CD4-positive, alpha-beta T cell treated with Interleukin-1 beta for 1 hour (primary cell): ENCODE measurements around the gene WNK2.
"Not testable (repeated sequence)": the region's sequence is repeated elsewhere in the genome, so short reads cannot be mapped to it uniquely, and the experiment has no call there.

Source experiments
- DNase-seq, 2 donors: peaks; one replicate each; pipeline ENCODE4 v3.0.0-alpha.2; 2020 to 2022

The WNK2 gene

DNA sequence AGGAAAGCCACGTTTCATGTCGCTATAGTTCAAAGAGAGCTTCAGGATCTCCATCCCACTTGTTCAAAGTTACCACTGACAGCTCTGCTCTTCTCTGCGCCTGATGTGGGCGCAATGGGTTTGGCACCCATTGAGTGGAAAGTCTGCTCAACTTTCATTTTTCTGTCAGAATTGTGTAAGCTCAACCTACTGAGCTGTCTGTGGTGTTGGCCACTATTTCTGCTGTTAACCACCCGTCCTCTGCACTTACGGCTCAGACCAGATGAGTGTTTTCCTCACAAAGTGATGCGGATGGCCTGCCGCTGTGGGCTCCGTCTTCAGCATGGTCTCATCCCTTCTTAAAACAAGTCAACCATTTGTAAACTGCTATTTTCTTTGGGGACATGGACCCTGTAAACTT is 131.2 kb downstream of the WNK2 start:
- peak in 1 of 2 donors; percentile 4 for DNase-seq

DNA sequence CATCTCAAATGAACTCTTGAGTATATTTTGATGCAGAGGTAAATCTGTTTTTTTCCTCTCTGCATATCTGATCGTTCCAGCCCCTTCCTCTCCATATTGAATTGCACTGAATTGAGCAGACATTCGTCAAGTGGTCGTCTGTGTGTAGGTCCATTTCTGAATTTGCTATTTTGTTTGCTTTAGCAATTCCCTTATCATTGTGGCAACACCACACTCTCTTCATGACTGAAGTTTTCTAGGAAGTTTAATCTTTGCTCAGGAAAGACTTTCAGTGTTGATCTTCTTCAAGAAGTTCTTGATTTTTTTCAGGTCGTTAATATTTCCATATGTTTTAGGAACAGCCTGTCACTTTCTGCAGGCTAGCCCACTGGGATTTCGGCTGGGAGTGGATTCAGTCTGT is 132.0 kb downstream of the WNK2 start:
- no peak for DNase-seq

DNA sequence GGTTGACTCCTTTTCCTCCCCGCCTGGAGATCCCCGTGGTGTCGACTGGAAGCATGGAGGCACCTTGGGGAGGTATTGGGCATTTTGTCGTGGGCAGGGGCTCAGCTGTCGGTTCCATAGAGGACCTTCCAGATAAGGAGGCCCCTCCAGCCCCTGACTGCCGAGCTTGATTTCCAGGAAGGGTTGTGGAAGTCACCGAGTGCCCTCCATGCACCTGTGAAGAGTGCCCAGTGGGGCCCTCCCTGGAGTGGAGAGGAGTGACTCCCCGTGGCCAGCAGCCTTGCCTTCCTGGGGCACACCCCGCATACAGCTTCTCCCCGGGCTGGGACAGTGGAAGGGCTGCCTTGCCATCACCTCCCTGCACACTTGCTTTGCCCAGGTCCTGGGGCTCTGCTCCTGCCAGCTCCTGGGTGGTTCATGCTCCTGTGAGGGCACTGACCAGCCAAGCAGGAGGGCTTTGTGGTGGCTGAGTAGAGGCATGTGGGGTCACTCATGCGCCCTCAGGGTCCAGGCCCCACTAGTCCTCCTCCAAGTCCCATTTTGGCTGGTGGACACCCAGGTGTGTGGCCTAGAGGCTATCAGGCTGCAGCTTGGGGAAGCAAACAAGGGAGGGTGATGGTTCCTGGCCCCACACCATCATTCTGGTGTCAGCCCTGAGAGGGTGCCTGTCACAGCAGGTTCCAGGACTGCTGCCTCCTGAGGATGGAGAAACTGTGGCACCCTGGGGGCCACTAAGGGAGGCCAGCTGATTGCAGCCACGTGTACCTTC is 133.0 kb downstream of the WNK2 start:
- DNase-seq = no peak

DNA sequence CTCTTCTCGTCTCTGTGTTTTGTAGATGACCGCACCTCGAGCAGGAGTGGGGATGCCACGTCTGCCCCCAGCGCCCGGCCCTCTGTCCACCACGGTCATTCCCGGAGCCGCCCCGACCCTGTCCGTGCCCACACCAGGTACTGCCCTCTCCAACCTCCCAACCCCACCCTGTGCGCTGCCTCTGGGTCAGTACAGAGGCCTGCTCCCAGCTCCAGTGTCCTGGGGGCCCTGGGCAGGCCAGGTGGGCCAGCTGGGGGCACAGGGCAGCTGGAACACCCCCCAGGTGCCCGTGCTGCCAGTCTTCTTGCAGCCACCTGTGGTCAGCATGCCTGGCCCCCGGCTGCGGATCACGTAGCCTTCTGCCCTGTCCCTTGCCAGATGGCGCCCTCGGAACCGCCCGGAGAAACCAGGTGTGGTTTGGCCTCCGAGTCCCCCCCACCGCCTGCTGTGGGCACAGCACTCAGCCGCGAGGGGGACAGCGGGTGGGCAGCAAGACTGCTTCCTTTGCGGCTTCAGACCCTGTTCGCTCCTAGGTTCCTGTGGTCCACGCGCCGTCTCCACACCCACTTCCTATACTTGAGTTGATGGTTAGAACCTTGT is 133.7 kb downstream of the WNK2 start:
- no peak for DNase-seq

DNA sequence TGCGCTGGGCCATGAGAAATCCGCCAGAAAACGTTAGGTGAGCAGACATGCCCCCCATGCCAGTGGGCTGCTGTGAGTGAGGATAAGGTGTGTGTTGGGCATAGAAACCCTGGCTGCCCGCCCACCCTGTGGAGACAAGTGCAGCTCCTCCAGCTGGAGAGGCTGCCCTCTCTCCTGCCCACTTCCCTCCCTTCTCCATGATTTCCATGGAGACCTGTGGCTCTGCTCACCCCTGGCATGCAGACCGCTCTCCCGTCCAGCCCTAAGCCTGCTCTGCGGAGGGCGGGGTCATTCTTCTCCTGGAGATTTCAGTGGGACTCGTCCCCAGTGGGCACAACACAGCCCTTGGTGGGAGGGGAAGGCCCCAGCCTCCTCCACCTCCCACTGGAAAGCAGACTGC is 134.5 kb downstream of the WNK2 start:
- DNase-seq = no peak

DNA sequence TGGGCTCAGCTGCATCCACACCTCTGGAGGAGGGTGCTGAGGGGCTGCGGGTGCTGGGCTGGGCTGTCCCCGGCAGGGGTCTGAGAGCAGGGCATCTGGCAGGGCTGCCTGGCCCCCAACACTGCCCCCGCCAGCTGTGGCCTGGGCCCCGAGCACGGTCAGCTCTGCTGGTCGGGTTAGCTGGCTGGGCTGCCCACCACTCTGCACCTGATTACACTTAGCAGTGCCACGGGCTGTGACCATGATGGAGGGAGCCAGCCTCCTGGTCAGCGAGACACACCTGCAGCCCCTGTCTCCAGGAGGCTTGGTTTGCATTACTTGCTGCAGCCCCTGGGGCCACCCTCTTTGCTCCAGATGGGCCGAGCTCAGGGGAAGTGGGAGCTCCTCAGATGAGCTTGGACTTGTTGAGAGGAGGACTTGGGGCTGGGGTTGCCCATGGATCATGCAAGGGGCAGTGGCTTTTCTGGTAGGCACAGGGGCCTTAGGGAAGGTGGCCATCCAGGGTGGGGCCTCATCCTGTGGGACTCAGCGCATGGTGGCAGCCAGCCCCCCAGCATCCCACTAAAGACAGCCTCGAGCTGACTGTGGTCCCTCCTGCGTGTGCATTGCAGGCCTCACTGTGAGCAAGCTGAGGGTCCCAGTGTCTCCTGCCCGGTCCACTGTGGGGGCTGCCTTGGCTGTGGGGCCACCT is 135.5 kb downstream of the WNK2 start:
- no peak for DNase-seq

DNA sequence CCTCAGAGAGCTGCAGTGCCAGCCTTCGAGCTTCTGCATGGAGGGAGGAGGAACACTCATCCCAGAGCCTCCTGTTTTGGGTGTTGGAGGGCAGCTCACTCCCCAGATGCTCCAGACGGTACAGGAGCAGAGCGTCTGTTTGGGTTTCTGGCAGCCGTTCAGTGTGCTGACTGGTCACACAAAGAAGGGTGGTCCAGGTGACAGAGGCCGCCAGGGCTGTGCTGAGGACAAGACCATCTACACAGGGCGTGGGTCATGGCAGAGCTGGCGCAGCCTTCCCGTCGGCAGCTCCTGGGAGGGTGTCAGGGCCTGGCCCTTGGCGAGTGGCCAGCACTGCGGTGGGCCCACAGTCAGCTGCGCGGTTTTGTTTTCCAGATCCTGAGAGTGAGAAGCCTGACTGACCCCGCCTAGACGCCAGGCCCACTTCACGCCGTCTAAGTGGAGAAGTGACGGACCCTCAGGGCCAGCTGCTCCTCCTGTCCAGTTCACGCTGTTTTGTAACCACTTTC is 136.1 kb downstream of the WNK2 start:
- no peak for DNase-seq

DNA sequence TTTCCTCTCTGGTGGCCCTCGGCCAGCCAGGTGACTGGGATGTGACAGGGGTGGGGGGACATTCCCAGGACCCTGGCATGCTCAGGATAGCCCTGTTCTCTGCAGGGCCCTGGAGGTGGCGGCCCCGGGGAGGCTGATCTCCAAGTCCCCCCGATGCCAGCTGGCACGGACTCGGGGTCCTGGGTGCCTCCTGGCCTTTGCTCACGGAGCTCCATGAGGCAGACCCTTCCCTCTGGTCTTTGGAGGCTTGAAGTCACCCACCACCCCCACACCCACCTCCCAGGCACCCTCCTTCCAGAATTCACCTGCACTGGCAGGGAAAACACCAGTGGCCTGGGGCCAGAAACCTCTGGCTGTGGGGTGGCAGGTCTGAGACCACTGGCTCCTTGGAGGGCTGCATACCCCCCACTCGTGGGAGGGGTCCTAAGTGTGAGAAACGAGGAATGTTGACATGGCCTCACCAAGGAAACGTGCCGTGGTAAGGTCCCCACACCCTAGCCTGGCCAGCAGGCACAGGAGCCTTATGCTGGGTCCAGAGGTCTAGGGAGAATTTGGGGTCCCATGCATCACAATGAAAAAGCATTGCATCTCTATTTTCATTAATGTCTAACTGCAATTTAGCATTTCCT is 136.8 kb downstream of the WNK2 start:
- DNase-seq = no peak

DNA sequence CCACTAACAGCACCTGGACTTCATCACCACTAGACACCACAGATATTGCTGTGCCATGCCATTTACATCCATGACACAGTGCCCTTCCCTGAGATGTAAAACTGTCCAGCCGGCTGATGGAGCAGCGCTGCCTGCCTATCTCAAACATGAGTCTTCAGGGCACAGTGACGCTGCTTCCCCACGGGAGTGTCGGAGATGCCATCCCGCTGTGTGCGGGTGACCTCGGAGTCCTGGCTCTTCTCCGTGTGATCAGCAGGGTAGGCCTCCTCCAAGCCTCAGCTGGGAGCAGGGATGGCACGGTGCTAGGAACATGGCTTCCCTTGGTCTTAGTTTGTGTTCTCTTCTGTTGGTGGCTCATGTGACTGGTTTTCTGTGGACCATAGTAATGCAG is 137.3 kb downstream of the WNK2 start:
- DNase-seq = no peak

DNA sequence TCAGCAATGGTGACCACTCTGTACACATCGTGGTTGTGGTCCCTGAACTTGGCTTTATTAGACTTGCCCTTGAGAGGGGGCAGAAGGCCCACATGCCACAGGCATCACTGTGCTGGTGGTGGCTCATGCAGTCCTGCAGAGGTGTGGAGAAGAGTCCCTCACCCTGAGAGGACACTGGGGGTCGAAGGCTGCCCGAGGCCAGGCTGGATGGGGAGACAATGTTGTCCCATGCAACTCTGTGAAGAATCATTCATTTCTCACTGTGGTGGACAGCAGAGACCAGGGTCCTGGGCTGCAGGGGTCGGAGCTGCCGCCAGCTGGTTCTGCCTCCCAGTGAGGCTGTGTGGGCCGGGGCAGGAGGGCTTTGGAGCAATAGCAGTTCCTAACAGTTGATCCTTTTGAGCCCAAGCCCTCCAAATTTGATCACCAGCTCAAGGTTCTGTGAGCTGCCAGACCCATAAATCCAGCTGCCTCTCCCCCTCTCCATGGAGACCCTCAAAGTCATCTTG is 139.6 kb downstream of the WNK2 start:
- DNase-seq = not testable (repeated sequence)

DNA sequence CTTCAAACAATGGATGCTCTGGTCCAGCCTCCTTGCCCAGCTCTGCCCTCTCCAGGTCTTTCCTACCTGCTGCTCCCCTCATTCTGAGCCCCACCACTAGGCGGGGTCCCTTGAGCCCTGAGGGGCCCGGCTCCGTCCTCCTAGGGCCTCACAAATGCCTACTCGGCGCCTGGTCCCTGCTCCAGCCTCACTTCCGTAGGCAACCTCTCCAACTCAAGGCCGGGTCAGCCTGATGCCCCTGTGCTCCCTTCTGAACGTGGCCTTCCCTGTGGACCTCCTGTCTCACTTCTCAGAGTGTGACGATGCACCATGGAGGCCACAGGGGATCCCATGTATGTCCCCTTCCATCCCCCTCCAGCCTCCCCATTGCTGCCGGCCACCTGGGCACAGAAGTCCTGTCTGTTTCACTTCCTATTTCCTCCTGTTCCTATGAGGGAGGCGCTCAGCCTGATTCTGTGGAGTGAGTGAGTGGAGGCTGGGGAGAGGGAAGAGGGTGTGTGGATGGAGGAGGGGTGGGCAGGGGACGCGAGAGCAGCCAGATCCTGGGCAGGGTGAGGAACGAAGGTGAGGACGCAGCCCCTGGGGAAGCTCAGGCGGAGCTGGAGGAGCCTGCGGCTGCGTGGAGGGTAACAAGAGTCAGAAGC is 140.4 kb downstream of the WNK2 start:
- no peak for DNase-seq

DNA sequence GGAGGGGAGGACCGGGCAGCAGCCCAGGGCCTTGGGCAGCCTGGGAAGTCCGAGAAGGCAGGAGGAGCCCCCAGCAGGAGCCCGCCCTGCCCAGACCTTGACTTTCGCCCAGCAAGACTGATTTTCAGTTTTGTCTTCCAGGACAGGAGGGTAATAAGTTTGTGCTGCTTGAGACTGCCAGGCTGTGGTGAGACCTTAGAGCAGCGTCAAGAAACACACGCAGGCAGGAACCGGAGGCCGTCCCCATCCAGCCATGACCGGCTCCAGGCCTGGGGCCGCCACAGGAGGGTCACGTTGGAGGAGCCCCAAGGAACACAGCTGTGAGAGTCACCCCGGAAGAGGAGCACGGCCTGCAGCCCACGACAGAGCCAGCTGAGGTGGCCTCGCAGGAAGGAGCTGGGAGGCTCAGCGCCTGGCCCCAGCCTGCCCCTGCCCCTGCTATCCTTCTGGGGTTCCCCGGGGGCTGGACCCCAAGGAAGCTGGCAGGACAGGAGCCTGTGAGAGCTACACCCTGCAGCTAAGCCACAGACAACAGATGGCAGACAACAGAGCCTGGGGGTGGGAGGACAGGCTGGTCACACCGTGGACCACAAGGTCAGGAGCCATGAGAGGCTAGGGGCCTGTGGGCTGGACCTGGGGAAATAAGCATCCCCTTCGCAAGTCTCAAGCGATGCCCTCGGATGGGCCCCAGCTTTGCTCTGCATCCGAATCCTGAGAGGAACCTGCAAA is 141.5 kb downstream of the WNK2 start:
- no peak for DNase-seq

DNA sequence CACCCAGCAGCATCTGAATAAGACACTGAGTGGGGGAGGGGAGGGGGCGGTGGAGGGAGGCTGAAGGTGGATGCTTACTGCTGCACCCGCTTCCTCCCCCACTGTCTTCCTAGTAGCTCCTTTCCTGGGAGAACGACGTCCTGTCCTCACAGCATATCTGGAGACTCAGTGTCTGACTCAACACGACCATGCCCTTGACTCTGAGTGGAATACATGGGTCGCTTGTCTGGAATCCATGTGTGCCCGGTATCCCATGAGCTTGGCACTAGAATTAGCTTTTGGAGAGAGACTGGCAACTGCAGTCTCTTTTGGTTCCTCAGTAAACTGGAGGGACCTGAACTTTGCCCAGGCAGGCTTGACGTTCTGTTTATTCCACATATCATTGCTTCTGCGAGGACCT is 142.1 kb downstream of the WNK2 start:
- no peak for DNase-seq

DNA sequence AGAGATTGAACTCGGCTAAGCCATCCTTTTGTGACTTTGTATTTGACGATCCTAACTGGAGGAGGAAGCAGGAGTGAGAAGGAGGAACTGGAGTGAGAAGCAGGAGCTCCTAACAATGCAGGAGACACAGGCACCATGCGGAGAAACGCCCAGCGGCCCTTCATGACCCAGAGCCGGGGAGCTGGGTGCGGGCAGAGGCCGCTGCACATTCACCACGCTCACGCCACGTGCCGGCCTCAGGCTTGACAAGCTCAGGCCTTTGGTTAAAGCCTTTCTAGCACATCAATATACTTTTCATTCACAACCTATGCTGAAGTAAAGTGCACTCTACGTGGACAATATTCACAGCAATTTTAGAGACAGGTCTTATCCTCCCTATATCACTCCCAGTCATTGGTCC is 142.7 kb downstream of the WNK2 start:
- no peak for DNase-seq

DNA sequence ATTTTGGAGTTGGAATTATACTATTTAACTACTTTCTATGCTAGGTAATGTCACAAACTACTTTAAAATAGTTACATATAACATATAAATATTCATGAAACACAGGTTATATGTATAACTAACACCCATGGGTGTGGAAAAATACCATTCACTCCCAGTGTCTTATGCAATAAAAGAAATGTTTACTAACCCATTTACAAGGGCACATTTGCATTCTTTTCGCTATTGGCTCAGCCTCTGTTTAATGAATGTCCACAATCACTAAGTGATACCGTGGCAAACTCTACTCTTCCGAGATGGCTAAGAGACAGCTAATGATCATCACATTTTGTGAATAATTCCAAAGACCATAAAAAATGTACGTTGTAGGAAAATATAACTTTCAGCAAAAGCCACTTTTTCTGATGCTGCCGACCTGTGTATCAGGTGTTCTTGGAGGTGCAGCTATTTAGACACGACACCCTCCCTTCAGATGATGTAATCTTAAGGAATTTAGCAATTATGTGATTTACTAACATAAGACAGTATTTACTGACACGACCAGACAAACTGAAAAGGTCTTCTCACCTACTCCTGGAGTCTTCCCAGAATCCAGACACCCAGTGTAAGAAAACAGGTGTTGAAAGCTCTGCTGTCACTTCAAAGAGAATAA is 145.8 kb downstream of the WNK2 start:
- DNase-seq = no peak

DNA sequence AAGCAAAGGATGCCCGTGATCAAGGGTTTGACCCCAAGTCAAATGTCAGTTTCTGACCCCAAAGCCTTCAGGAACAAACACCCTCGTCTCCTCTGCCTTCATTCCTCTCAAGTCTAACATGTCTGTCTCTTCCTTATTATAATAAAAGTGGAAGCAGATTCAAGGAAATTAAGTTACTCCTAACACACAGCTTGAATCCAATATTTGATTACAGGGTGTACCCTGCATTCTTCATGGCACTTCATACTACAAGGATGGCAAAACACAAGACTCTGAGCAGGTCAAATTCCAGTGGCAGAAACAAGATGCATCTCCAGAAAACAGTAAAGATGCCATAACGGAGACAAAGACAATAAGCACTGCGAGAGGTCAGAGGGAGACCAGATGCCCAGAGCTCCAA is 148.4 kb downstream of the WNK2 start:
- DNase-seq = no peak

DNA sequence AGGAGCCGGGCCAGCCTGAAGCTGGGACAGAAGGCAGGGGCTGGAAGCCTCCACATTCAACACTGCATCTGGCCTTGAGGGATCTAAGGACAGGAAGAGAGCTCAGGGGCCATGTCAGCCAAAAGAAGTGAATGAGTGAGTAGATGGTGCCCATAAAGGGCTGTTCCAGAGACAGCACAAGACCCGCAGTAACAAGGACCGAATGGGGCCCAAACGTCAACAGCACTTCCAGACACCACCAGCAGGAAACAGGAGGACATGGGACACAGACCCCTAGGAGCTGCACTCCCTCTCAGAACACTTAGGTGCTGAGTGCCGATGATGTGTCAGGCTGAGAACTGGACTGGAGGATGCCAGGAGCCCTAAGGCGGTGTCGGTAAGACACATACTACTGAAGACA is 152.8 kb downstream of the WNK2 start:
- DNase-seq = no peak

DNA sequence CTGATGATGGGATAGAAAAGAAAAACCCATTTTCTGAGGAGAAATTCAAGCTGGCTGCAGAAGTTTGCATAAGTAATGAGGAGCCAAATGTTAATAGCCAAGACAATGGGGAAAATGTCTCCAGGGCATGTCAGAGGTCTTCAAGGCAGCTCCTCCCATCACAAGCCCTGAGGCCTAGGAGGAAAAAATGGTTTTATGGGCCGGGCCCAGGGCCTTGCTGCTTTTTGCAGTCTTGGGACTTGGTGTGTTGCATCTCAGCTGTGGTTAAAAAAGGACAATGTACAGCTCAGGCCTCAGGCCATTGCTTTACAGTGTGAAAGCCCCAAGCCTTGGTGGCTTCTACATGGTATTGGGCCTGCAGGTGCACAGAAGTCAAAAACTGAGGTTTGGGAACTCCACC is 154.3 kb downstream of the WNK2 start:
- not testable (repeated sequence) for DNase-seq

DNA sequence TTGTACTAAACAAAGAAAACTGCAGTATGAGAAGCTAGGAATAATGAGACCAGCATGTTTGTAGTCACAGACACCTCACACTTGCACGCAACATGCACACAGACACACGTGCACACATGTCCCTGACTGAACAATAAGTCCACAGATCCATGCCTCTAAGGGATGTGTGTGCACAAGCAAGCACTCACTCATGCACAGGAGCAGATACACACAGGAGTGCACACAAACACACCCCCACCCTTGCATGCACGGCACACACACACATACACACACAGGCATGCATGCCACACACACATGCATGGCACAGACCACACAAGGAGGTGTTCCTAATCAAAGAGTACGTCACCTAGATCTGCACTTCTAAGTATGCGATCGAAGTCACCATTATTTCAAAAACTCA is 156.2 kb downstream of the WNK2 start:
- no peak for DNase-seq

DNA sequence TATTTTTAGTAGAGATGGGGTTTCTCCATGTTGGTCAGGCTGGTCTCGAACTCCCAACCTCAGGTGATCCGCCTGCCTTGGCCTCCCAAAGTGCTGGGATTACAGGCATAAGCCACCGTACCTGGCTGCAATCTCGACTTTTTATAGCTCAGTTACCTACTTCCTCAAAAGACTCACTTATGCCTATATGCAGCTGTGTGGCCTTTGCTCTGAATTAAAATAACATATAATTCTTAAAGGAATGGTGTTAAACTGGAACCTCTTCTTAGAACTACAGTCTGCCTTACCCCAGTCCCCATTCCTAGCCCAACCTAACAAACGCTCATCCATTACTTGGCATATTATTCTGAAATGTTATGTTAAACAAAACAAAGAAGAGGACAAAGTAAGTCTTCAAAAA is 157.9 kb downstream of the WNK2 start:
- DNase-seq = not testable (repeated sequence)

DNA sequence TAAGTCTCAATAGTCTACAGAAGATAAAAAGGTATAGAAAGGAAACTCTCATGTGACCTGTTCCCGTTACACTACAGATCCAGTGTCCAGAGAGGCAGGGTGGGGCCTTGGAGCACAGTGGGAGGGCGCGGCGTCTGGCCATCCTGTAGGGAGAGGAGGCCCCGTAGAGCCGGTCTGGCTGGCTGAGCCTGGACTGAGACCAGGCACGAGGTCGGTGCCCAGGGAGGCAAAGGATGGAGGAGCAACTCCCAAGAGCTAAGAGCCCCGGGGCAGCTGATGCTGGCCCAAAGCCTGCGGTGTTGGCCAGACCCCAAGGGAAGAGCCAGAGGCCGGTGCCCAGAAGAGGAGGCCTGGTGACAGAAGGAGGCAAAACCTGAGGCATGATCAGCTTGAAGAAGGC is 158.5 kb downstream of the WNK2 start:
- not testable (repeated sequence) for DNase-seq

DNA sequence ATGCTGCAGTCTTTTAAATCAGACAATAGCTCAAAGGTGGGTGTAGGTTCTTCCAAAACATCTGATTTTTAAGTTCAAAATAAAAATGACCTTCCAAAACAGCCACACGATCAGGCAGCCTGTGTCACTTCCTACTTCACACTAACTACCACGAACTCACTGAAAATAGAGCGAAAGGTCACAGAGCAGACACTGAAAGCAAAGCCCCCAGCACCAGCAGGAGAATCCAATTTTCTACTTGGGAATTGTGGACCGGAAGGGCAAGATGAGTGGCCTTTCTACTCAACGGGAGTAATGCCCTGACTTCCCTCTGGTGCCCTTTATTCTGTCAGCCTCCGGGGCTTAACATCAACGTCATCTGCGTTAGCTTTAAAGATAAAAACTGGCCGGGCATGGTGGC is 159.7 kb downstream of the WNK2 start:
- no peak for DNase-seq
